ENCODE results near the gene NHSL1.

Gene NHSL1

DNA sequence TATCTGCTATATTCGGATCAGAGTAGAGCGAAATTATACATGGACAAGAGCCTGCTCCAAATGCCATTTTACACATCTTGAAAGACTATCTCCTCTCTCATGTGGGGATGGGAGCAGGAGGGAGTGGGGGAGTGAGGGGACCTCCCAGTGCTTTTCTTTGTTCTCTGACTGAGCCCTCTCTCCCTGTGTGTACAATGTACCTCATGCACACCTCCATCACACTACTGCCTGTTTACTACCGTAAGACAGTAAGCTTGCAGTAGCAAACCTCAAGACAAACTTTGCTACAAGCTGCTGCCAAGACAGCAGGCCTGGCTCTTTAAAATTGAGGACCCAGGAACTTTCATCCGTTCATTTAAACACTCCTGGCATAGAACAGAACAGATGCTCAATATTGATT lies 7.2 kb downstream of the NHSL1 start:
- no peak for DNase-seq

DNA sequence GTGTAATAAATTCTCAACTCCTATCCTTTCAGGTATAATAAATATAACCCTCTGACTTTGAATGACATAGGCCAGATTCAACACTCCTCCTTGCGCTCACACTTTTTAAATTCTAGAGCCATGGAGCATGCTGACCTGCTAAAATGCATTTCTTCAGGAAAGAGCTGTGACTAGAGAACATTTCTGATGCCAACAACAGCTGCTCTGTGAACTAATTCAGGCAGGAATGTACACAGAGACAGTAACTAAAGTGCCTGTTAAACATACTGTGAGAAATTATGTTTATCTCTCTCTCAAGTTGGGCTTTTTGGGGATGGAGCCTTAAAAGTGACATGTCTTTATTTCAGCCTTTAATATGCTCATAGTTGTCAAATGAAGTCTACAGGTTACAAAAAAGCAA lies 8.3 kb downstream of the NHSL1 start:
- no peak for DNase-seq

DNA sequence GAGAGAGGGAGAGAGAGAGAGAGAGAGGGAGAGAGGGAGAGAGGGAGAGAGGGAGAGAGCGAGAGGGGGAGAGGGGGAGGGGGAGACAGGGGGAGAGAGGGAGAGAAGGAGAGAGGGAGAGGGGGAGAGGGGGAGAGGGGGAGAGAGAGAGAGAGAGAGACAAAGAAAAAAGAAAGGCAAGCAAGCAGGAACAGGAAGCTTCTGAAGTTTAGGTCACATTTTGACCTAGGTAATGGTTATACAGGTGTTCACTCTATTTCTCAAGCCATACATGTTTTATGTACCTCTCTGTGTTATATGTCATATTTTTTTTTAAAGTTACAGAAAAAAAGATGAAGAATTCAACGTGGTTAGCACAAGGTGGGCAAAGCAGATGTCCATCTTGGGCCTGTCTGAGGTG lies 9.4 kb downstream of the NHSL1 start:
- no peak for DNase-seq

DNA sequence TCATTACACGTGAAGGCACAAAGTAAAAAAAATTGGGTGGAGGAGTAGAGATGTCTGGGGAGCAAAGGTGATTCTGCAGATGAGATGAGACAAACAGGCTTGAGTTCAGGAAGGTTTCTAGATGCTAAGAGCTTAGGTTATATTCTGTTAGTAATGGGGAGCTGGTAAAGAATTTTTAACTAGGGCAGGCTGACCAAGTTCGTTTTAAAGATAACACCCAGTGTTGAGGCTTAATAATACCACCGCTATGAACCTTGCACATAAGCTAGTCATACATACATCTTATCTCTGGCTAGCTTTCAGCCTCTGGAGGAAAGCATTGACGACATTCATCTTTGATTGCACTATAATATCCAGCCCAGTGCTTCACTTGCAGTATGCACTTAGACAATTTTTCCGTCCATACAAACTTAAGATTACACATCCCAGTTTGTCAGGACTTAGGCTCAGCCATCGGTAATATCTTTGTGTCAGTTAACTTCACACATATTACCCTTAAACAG lies 12.1 kb downstream of the NHSL1 start:
- no peak for DNase-seq

DNA sequence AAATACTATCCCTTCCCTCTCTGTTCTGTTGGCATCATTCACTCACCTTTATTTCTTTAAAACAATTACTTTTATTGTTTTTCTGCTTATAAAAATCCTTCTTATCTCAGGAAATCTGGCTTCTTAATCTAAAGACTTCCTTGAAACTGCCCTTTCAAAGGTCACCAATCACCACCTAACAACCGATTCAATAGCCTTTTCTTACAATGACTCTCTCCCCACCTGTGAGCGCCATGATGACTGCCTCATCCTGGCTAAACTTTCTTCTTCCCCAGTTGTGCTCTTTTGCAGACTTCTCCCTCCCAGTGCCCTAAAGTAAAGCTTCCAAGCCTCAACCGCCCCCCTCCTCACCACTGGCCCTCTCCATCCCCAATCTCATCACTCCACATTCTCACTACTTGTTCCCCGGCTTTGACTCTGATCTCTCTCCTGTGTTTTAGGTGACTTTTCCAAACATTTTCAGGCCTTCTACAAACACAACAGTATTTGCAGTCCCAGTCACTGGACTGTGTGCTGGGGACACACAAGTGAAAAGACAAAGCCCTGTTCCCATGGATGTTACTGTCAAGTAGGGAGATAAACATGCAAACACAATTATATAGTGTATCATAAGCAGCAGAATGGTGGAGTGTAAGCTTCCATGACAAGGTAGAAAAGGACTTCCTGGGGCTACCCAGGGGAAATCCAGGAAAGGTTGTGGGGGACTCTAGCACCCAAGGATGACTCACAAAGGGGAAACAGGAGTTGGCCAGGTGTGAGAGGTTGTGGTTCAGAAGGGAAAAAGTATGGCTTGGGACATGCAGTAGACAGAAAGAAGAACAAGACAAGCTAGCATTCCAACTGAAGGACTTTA lies 12.8 kb downstream of the NHSL1 start:
- no peak for DNase-seq

DNA sequence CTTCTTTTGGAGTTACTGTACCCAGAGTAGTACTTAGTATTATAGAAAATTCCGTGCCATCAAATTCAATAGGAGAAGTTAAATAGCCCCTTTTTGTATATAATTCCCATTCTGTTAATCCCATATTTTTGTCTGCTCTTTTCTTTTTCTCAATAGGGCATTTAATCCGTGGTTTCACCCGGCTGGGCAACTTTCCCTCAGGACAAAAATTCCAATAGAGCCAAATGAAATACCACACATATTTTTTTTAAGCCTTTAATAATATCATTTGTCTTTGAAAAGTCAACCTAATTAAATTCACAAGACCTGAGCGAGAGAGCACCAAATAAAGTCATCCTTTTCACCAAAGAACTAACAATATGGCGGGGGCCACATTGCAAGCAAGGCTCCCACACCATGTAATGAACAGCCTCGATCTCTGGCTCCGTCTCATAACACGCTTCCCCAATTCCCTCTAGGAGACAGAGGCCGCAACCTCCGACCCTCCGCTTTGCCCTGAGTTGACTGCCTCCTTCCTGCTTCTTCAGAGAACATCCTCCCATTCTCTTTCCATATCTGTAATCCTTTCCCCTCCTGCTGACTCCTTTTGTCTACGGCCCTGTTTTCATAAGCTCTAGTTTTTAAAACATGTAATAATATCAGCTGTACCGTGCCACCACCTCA lies 13.6 kb downstream of the NHSL1 start:
- no peak for DNase-seq

DNA sequence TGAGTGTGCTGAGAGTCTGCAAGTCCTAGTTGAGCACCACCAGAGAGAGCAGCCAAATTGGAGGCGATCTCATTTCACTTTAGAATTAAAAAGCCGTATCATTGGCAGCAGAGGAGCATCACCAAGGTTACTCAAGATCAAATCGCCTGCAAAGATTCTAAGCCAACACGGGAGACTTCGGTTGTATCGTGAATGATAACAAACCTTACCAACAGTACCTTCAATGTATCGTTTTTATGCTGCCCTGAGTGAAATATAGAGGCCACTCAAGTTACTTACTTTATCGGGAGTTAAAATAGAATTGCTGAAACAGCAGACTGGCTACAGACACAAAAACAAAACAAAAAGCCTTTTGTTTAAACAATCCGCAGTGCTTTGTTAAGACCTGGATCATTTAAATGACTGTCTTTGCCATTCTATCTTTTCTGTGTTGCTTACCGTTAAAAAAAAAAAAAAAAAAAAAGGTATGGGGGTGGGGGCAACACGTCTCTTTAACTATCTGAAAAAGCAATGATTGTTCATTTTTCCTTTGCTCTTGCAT lies 14.2 kb downstream of the NHSL1 start:
- DNase-seq = no peak

DNA sequence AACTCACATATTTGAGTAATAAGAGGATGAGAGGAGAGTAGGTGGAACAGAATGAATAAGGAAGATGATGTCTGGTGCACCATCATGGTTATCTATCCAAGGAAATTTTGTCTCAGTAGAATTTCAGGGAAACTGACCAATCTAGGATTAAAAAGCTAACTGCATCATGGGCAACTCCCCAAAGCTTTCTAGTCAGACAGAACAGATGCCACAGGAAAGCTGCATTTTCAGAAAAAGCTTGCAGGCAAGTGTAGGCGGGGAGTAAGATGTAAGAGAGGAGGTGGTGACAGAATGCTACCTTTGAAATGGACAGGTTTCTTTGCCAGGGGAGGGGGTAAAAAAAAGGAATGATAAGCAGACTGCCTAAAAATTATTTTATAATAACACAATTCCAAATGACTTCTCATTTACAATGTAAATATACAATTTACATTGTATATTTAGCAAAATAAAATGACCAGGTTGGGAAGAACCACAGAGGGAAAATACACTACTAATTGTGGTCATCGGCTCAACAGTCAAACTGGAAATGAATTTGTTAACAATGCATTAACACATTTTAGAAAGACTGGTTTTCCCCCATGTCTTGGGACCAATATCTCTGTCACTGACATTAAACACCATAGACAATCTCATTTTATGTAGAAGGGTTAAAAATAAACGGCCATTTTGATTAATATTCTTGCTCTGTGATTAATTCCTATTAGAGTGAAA lies 15.1 kb downstream of the NHSL1 start:
- no peak for DNase-seq

DNA sequence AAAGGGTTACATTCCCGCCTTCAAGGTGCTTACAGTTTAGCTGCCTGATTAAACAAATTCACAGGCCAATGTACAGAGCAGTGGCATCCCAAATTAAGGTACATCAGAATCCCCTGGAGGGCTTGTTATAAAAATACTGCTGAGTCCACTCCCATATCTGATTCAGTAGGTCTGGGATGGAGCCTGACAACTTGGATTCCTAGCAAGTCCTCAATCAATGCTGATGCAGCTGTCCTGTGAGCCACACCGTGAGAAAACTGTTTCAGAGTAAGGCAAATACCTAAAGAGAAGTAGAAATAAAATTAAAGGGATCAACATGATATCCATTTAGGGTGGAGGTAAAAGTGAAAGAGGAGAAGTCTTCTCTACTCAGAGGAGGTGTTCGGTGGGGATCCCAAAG lies 16.5 kb downstream of the NHSL1 start:
- DNase-seq = no peak

DNA sequence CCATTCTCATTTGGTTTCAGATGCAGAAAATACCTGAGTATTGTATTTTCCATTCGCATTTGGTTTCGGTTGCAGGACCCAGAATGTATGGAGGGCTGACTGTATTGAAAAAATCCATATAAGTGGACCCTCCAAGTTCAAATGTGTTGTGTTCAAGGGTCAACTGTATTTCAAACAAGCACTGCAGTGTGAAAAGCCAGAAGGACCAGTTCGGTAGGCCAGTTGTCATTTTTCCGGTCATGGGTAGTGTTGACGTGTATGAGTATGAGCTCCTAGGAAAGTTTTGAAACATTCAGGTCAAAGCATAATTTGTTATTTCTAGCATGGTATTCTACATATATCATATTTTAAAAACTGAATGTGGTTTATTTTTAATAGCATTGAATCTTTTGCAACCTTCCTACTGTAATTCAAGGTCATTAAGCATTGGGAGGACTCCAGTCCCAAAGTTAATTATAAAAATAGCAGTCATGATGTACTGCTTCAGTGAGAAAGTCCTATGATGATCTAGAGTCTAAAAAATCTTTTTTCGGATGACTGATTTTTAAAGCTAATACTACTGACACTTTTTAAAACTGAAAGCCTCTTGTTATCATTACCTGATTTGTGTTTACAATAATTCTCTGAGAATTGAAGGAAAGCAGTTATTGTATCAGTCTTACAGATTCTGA lies 18.9 kb downstream of the NHSL1 start:
- no peak for DNase-seq

DNA sequence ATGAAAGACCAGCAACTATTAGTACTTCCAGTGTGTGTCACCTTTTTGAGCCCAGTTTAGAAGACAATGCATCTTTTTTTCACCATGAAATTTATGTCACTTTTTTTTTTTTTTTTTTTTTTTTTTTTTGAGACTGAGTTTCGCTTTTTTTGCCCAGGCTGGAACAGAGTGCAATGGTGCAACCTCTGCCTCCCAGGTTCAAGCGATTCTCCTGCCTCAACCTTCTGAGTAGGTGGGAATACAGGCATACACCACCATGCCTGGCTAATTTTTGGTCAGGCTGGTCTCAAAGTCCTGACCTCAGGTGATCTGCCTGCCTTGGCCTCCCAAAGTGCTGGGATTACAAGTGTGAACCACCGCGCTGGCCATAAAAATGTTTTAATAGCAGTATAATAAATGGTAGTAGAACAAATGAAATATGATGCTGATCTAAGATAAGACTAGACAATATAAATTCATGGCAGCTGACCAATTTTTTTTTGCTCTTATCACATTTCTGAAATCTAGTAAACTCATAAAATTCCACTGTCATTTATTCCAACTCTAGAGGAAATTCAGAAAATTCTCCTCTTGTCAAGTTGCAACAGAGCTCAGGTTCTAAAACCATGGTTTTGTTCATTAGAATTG lies 21.3 kb downstream of the NHSL1 start:
- DNase-seq = no peak

DNA sequence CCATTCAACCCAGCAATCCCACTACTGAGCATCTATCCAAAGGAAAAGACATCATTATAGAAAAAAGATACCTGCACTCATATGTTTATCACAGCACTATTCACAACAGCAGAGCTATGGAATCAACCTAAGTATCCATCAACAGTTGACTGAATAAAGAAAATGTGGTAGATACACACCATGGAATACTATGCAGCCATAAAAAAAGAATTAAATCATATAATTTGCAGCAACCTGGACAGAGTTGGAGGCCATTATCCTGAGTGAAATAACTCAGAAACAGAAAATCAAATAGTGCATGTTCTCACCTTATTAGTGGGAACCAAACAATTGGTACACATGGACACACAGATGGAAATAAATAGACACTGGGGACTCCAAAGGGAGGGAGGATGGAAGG lies 23.2 kb downstream of the NHSL1 start:
- DNase-seq = no peak

DNA sequence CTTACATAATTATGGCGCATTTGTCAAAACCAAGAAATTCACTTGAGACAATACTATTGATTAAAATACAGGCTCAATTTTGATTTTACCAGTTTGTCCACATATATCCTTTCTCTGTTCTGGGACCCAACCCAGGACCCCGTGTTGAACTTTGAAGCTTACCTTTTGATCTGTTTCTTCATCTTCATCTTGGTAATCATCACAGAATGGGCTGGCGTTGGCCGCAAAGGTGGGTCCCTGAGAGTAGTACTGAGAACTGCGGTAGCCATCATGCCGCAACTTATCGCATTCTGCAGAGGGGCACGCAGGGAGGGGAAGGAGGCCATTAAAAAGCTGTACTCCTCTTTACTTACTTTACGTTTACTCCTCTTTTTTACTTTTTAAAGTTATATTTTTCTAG lies 26.1 kb downstream of the NHSL1 start:
- no peak for DNase-seq

DNA sequence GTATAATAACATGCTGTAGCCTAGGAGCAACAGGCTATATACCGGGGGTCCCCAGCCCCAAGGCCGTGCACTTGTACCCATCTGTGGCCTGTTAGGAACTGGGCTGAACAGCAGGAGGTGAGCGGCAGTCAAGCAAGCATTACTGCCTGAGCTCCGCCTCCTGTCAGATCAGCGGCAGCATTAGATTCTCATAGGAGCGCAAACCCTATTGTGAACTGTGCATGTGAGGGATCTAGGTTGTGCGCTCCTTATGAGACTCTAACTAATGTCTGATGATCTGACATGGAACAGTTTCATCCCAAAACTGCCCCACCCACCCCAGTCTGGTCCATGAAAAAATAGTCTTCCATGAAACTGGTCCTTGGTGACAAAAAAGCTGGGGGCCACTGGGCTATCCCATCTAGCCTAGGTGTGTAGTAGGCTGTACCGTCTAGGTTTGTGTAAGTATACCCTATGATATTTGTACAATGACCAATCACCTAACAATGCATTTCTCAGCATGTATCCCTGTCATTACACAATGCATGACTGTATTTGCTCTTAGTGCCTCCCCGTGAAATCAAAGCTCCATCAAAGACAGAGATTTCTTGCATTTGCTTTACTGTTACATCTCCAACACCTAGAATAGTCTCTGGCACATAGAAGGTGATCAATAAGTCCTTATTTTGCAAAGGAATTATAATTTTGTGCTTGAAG lies 30.8 kb downstream of the NHSL1 start:
- no peak for DNase-seq

DNA sequence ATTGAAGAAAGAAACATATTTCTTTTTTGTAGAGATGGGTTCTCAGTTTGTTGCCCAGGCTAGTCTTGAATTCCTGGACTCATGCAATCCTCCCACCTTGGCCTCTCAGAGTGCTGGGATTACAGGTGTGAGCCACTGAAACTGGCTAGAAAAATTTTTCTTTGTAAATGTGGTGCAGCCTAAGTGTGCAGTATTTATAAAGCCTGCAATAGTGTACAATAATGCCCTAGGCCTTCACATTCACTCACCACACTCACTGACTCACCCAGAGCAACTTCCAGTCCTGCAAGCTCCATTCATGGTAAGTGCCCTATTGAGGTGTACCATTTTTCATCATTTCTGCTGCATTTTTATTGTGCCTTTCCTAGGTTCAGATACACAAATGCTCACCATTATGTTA lies 31.4 kb downstream of the NHSL1 start:
- no peak for DNase-seq

DNA sequence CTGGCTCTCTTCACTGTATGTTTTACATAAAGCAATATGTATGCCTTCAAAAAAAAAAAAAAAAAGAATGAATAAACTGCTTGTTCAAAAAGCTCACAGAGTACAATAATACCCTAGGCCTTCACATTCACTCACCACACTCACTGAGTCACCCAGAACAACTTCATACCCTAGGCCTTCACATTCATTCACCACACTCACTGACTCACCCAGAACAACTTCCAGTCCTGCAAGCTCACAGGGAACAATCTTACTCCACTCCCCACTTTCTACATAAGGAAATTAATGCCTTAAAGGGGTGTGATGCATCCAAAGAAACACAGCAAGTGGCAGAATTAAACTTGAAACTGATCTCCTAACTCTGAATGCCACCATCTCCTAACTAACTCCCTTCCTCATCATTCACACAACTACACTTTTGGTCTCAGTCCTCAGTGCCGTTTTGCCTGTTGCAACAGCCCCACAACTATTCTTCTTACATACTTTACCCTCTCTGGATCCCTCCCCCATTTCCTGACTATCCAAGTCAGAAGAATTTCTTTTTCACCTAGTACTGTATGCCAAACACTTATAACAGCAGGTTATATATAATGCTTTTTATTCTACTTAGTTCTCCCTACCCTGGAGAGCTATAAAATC lies 34.2 kb downstream of the NHSL1 start:
- DNase-seq = no peak

DNA sequence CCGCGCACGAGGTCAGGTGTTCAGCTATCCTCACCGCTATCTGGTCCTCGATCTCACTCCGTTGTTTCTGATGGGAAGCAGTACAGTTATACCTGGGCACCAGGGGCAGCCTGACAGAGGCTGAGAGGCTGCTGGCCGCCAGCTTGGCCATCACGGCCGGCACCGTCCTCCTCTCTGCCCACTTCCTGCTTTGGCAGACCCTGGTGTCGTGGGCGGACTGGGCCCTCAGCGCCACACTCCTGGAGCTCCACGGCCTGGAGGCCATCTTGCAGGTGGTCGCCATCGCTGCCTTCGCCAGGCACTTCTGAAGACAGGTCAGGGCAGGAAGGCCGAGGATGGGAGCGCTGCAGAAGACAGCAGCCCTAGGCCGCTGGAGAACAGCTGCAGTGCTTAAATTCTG lies 35.2 kb downstream of the NHSL1 start:
- no peak for DNase-seq

DNA sequence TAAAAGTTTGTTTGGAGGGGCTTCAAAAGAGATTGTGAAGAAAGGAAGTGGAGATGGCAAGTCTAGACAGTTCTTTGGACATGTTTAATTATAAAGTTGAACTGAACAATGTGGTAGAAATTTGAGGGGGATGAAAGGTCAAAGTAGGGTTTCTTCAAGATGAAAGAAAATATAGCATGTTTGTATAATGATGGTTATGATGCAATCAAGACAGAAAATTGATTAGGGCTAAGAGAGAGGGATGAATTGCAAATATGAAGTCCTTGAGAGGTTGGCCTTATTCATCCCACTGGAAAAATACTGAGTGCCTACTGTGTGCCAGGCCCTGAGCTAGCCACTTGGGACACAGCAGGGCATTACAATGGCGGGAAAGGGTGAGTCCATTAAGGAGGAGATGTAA lies 37.6 kb downstream of the NHSL1 start:
- DNase-seq = no peak

DNA sequence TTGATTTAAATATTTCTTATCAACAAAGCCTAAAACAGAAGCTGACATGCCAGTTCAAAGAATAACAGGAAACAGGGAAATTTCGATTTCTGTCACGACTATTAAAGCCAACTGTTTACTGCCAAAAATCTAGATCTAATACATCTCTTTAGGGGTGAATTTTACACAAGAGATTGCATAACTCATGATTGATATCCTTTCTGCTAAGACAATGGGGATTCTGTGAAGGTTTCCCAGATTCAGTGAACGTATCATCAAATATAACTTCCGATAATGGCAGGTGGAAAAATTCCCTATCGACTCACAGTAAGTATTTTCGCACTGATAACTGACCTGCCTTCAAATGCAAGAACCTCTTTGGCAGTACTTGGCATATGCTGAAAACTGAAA lies 42.9 kb downstream of the NHSL1 start:
- DNase-seq = no peak

DNA sequence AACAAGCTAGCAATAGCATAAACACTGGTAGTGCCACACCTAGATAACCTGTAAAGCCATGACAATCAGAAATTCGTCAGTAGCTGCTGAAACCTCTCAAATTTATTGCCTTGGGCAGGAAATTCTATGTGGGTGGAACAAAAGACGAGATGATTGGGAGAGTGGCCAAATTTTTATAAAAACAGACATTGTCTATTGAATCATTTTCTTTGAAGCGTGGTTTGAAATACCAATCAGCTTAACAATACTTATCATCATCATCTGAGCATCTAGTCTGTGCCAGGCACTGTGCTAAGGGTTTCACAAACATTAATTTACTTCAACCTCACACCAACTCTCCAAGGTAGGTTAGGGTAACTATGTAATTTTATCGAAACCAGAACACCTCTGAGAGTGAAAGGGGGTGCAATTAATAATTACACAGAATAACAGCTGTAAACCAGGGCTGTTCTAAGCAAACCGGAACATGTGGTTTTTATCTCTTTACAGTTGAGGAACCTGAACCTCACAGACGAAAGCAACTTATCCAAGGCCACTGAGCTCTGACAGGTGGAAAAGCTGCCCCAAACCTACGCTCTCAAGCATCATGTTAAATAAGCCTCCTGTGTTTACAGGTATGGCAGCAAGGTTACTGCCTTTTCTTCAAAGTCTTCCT lies 43.4 kb downstream of the NHSL1 start:
- DNase-seq = no peak

Measured in activated CD8-positive, alpha-beta memory T cell treated with anti-CD3 and anti-CD28 coated beads, Interleukin-2, amount 50 U/mL, for 4 hours (primary cell).